Loucy (cell line): Measurements from ENCODE around the gene LSM8.

Experiments used
- CTCF ChIP-seq: fragments of 200-600 bp; sonication (generic); conservative IDR thresholded peaks from 2 replicates; pipeline ENCODE4 v1.5.1; 2014; ENCODE audit warnings: mild to moderate bottlenecking, antibody characterized with exemption, low read length
- EZH2phosphoT487 ChIP-seq: fragments of 200-600 bp; IDR thresholded peaks from 2 replicates; pipeline ENCODE4 v1.6.1; 2018; ENCODE audit warnings: antibody characterized with exemption, mild to moderate bottlenecking, moderate library complexity, borderline replicate concordance

GRCh38 chr7:118152149-118152548 is 31.8 kb upstream of the LSM8 start:
- TF ChIP-seq CTCF (no peak), EZH2phosphoT487 (no peak)
